ENCODE results near the gene PDE4D. TPM values are rescaled to one million over a fixed set of nuclear protein-coding genes. Genes with fewer than 3 reads are reported as not detected.

The PDE4D gene
- total RNA-seq, 1 donor from 2014 or later: 39.2 TPM

- no peak for TF ChIP-seq CTCF (IDR thresholded peaks at IDR 0.05; ENCODE audit: insufficient read depth, low read length, poor library complexity, severe bottlenecking)
- Histone ChIP-seq H3K4me3 (ENCODE audit: low read depth, low read length) (no peak overlapping the region), H3K36me3 (ENCODE audit: control insufficient read depth, insufficient read depth, low read length) (no peaks in the 10 kb centered on the region), H3K27me3 (ENCODE audit: control insufficient read depth, insufficient read depth, low read length) (no peaks in the 10 kb centered on the region)
- no peak for DNase-seq (ENCODE audit: low read depth)
These were observed 753.4 kb downstream of the PDE4D start for GRCh38 chr5:59140133-59140532.

- no peak overlapping the region for H3K4me3 ChIP-seq (ENCODE audit: low read depth, low read length)
- H3K27me3 ChIP-seq (ENCODE audit: control insufficient read depth, insufficient read depth, low read length): no peaks in the 10 kb centered on the region
- no peaks in the 10 kb centered on the region for H3K36me3 ChIP-seq (ENCODE audit: control insufficient read depth, insufficient read depth, low read length)
- no peak for DNase-seq (ENCODE audit: low read depth)
- TF ChIP-seq CTCF (IDR thresholded peaks at IDR 0.05; ENCODE audit: insufficient read depth, low read length, poor library complexity, severe bottlenecking): no peak
These were observed 753.8 kb downstream of the PDE4D start for GRCh38 chr5:59139695-59140094.

- DNase-seq (ENCODE audit: low read depth): no peak
- TF ChIP-seq CTCF (IDR thresholded peaks at IDR 0.05; ENCODE audit: insufficient read depth, low read length, poor library complexity, severe bottlenecking): no peak
- no peaks in the 10 kb centered on the region for H3K27me3 ChIP-seq (ENCODE audit: control insufficient read depth, insufficient read depth, low read length)
- H3K4me3 ChIP-seq (ENCODE audit: low read depth, low read length): no peak overlapping the region
- H3K36me3 ChIP-seq (ENCODE audit: control insufficient read depth, insufficient read depth, low read length): no peaks in the 10 kb centered on the region
These were observed 755.0 kb downstream of the PDE4D start for GRCh38 chr5:59138509-59138908.

- Histone ChIP-seq H3K36me3 (ENCODE audit: control insufficient read depth, insufficient read depth, low read length) (no peaks in the 10 kb centered on the region), H3K4me3 (ENCODE audit: low read depth, low read length) (no peak overlapping the region), H3K27me3 (ENCODE audit: control insufficient read depth, insufficient read depth, low read length) (no peaks in the 10 kb centered on the region)
- no peak for TF ChIP-seq CTCF (IDR thresholded peaks at IDR 0.05; ENCODE audit: insufficient read depth, low read length, poor library complexity, severe bottlenecking)
- no peak for DNase-seq (ENCODE audit: low read depth)
These were observed 755.7 kb downstream of the PDE4D start for GRCh38 chr5:59137846-59138245.

- TF ChIP-seq CTCF (IDR thresholded peaks at IDR 0.05; ENCODE audit: insufficient read depth, low read length, poor library complexity, severe bottlenecking): no peak
- Histone ChIP-seq H3K4me3 (ENCODE audit: low read depth, low read length) (no peak overlapping the region), H3K27me3 (ENCODE audit: control insufficient read depth, insufficient read depth, low read length) (no peaks in the 10 kb centered on the region), H3K36me3 (ENCODE audit: control insufficient read depth, insufficient read depth, low read length) (no peaks in the 10 kb centered on the region)
- no peak for DNase-seq (ENCODE audit: low read depth)
These were observed 757.0 kb downstream of the PDE4D start for GRCh38 chr5:59136549-59136948.

GRCh38 chr5:59134471-59135163, 758.9 kb downstream of the PDE4D start:
- no peaks in the 10 kb centered on the region for H3K36me3 ChIP-seq (ENCODE audit: control insufficient read depth, insufficient read depth, low read length)
- no peak for TF ChIP-seq CTCF (IDR thresholded peaks at IDR 0.05; ENCODE audit: insufficient read depth, low read length, poor library complexity, severe bottlenecking)
- H3K27me3 ChIP-seq (ENCODE audit: control insufficient read depth, insufficient read depth, low read length): no peaks in the 10 kb centered on the region
- no peak overlapping the region for H3K4me3 ChIP-seq (ENCODE audit: low read depth, low read length)
- no peak for DNase-seq (ENCODE audit: low read depth)

Data from kidney epithelial cell (primary cell).